Measurements from ENCODE around the gene CORO1A.
A peak's percentile ranks its signal among the peaks of the same experiment; 100 is the strongest.
"Not testable (repeated sequence)": the region's sequence is repeated elsewhere in the genome, so short reads cannot be mapped to it uniquely, and the experiment has no call there.

Gene CORO1A

DNA sequence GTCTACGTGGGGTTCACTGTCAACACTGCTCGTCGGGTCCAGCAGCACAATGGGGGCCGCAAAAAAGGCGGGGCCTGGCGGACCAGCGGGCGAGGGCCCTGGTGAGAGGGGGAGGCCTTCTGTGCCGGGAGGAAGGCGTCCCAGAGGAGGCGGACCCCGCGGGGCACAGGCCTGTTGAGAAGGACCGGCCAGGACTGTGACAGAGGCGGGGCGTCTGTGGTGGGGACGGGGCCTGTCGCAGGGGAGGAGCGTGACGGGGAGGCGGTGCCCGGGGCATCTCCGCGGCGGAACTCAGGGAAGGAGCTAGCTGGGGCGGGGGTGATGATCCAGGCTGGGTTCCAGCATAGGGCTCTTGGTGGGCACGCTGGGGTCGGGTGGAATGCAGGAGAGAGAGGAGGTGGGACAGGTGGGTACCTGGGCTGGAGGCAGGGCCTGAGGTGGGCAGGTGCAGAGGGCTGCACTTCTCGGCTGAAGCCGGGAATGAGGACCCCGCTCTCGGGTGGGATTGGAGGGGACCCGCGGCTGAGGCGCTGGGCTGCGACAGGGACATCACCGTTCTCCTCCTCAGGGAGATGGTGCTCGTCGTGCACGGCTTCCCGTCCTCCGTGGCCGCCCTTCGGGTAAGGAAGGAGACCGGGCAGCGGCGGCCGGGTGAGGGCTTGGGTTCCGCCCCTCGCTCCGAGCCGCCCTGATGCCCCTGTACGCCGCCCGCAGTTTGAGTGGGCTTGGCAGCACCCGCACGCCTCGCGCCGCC, 10.9 kb downstream of the CORO1A start:
- not testable (repeated sequence) for H3K27me3 ChIP-seq (ENCODE audit: insufficient read depth, low read depth, severe bottlenecking); H3K9me3 ChIP-seq (ENCODE audit: severe bottlenecking); H3K36me3 ChIP-seq; H3K27ac ChIP-seq; DNase-seq
- H3K4me3 ChIP-seq (ENCODE audit: low read depth, low read length): peak overlapping the region; percentile 38

DNA sequence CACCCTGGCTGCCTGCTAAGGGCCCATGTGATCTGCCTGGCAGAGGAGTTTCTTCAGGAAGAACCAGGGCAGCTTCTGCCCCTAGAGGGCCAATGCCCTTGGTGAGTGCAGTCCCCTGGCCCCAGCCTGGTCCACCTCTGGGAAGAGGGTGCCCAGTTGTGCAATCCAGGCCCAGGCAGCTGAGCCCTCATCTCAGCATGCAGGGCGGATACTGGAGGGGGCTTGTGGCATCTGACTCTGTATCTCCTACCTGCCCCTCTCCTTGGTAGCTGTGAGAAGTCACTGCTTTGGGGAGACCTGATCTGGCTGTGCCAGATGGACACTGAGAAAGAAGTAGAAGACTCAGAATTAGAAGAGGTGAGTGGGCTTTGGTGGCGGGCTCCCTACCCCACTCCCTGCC, 13.6 kb downstream of the CORO1A start:
- not testable (repeated sequence) for H3K36me3 ChIP-seq; DNase-seq; H3K27ac ChIP-seq; H3K27me3 ChIP-seq (ENCODE audit: insufficient read depth, low read depth, severe bottlenecking); H3K4me3 ChIP-seq (ENCODE audit: low read depth, low read length); H3K9me3 ChIP-seq (ENCODE audit: severe bottlenecking)

DNA sequence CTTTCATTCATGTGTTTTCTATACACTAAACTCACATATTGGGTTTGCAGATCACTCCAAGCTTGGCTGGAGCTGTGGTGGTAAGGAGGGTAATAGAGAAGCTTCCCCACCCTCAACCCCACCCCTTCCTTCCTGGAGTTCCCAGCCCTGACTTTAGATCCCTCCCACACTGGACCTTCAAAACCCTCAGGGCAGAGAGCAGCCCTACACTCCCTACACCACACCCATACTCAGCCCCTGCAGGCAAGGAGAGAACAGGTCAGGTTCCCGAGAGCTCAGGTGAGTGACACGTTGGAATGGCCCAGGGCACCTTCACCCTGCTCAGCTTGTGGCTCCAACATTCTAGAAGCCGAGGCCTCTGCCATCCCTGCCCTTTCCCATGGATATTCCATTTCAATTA, 15.6 kb downstream of the CORO1A start, which contains the start of gene SULT1A3:
SULT1A3 (plus strand) TSS at position 207 of the 400 bp plus-strand sequence. CDS start 1,474 bp downstream, outside the sequence.
- not testable (repeated sequence) for H3K4me3 ChIP-seq (ENCODE audit: low read depth, low read length); H3K9me3 ChIP-seq (ENCODE audit: severe bottlenecking); H3K27ac ChIP-seq; H3K27me3 ChIP-seq (ENCODE audit: insufficient read depth, low read depth, severe bottlenecking); DNase-seq; H3K36me3 ChIP-seq

DNA sequence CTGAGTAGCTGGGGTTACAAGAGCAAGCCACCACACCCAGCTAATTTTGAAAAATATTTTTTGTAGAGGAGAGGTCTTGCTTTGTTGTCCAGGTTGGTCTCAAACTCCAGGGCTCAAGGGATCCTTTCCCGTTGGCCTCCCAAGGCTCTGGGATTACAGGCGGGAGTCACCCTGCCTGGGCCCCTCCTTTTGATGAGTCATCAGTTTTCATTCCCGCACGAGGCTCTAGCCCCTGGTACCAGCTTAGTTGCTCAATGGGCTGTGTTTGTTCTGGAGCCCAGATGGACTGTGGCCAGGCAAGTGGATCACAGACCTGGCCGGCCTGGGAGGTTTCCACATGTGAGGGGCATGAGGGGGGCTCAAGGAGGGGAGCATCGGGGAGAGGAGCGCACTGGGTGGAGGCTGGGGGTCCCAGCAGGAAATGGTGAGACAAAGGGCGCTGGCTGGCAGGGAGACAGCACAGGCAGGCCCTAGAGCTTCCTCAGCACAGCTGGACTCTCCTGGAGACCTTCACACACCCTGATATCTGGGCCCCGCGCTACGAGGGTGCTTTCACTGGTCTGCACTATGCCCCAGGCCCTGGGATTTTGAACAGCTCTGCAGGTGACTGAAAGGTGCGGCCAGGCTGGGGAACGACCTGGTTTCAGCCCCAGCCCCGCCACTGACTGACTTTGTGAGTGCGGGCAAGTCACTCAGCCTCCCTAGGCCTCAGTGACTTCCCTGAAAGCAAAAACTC, 16.4 kb downstream of the CORO1A start:
- H3K4me3 ChIP-seq (ENCODE audit: low read depth, low read length); DNase-seq; H3K27me3 ChIP-seq (ENCODE audit: insufficient read depth, low read depth, severe bottlenecking); H3K36me3 ChIP-seq; H3K9me3 ChIP-seq (ENCODE audit: severe bottlenecking); H3K27ac ChIP-seq: not testable (repeated sequence)

DNA sequence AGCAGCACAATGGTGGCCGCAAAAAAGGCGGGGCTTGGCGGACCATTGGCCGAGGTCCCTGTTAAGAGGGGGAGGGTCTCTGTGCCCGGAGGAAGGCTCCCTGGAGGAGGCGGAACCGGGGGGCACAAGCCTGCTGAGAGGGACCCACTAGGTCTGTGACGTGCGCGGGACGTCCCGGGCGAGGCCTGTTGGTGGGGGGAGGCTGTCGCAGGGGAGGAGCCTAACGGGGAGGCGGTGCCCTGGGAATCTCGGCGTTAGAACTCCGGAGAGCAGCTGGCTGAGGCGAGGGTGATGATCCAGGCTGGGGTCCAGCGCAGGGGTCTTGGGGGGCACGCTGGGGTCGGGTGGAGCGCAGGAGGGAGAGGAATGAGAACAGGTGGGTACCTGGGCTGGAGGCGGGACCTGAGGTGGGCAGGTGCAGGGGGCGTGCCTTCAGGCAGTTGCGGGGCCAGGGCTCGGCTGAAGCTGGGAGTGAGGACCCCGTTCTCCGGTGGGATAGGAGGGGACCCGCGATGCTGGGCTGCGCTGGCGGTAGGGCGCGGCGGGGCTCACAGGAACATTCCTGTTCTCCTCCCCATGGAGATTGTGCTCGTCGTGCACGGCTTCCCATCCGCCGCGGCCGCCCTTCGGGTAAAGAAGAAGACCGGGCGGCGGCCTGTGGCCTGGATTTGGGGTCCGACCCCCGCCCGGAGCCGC, 22.3 kb downstream of the CORO1A start:
- H3K36me3 ChIP-seq; H3K27me3 ChIP-seq (ENCODE audit: insufficient read depth, low read depth, severe bottlenecking); H3K9me3 ChIP-seq (ENCODE audit: severe bottlenecking); H3K27ac ChIP-seq: not testable (repeated sequence)
- peak overlapping the region; percentile 31 for H3K4me3 ChIP-seq (ENCODE audit: low read depth, low read length)
- DNase-seq: peak; percentile 6

DNA sequence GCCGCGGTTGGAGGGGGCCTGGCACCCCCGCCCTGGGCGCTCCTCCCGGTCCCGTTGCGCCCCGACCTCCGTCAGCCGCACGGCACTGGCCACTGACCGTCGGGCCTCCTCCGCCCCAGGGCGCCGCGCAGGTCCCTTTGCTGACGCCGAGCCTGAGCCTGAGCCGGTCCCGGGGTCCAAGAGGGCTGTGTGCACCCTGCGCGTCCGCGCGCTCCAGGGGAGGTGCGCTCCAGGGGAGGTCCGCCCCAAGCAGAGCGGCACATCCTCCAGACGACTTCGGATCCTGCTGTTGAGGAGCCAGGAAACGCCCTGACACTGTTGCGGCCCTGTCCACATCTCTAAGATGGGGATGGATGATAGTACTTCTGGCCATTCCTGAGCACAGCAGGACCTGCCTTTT, 22.9 kb downstream of the CORO1A start:
- not testable (repeated sequence) for H3K9me3 ChIP-seq (ENCODE audit: severe bottlenecking); DNase-seq; H3K27me3 ChIP-seq (ENCODE audit: insufficient read depth, low read depth, severe bottlenecking); H3K36me3 ChIP-seq; H3K27ac ChIP-seq
- peak overlapping the region; percentile 31 for H3K4me3 ChIP-seq (ENCODE audit: low read depth, low read length)

DNA sequence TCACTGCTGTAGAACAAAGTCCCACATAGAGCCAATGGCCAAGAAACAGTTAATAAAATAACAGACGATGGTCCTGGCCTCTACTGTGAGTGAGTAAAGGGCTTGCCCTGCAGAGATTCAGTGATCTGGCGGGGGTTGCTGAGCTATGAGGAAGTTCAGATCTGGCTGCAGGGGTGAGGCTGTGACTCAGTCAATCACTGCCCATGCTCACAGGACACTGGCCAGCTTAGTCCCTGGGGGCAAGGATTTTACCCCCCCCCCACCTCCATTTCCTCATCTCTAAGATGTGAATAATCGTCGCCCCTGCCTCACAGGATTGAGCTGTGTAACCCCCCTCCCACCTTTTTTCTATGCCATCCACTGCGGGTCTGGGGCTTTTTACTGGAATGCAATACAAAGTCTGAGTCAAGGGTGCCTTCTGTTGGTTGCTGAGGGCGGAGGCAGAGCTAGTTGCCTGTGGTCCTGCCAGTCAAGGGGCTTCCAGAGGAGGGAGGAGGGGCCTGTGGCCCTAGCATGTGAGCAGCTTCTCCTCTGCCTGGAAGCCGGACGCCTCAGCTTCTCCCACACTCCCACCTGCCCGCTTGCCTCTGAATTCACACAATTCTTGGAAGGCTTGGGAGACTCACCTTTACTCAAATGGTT, 23.8 kb downstream of the CORO1A start:
- not testable (repeated sequence) for H3K27ac ChIP-seq; H3K36me3 ChIP-seq; H3K27me3 ChIP-seq (ENCODE audit: insufficient read depth, low read depth, severe bottlenecking); H3K4me3 ChIP-seq (ENCODE audit: low read depth, low read length); H3K9me3 ChIP-seq (ENCODE audit: severe bottlenecking)
- DNase-seq: peak; percentile 12

DNA sequence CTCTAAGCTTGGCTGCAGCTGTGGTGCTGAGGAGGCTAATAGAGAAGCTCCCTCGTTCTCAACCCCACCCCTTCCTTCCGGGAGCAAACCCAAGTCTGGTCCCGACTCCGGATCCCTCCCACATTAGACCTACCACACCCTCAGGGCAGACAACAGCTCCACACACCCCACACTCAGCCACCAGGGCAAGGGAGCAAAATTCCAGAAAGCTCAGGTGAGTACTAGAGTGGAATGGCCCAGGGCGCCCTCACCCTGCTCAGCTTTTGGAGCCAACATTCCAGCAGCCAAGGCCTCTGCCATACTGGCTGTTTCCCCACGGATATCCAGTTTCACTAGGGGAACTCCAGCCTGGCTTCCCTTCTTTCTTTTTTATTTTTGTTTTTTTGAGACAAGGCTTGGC, 25.6 kb downstream of the CORO1A start:
- H3K36me3 ChIP-seq; DNase-seq; H3K4me3 ChIP-seq (ENCODE audit: low read depth, low read length); H3K27ac ChIP-seq; H3K9me3 ChIP-seq (ENCODE audit: severe bottlenecking); H3K27me3 ChIP-seq (ENCODE audit: insufficient read depth, low read depth, severe bottlenecking): not testable (repeated sequence)

DNA sequence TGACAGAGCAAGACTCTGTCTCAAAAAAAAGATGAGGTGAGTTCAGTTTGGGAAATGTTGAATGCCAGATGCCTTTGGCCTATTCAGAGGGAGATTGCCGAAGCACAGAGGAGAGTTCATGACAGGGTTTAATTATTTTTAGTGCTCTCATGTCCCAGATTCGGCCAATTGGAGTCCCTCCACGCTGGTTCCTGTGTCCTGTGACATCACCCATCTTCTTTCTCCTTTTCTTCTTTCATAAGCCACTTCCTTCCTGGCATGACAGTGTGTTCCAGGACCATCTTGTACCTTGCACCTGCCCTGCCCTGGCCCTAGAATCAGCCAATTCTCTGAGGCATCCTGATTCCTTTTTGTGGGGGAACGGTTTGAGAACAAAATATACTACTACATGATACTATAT, 28.0 kb downstream of the CORO1A start:
- not testable (repeated sequence) for H3K9me3 ChIP-seq (ENCODE audit: severe bottlenecking); H3K27me3 ChIP-seq (ENCODE audit: insufficient read depth, low read depth, severe bottlenecking); H3K27ac ChIP-seq; H3K4me3 ChIP-seq (ENCODE audit: low read depth, low read length); DNase-seq; H3K36me3 ChIP-seq

DNA sequence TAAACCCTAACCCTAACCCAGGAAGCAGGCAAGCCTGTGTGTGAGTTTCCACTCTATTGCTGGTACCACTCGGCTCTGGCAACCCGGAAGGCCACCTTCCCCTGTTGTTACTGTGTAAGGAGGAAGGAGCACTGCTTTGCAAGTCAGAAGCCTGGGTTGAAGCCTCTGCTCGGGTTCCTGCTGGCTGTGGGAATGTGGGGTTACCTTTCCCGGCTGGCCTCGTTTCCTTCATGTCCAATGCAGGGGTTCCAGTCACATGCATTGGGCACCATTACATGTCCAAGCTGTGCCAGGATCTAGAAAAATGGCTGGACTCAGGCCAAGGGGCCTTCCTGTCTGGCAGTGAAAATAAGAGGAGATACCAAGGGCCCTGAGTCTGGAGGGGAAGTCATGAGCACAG, 33.7 kb downstream of the CORO1A start:
- not testable (repeated sequence) for H3K27ac ChIP-seq; H3K27me3 ChIP-seq (ENCODE audit: insufficient read depth, low read depth, severe bottlenecking); H3K36me3 ChIP-seq; H3K4me3 ChIP-seq (ENCODE audit: low read depth, low read length); H3K9me3 ChIP-seq (ENCODE audit: severe bottlenecking); DNase-seq

Measured in WERI-Rb-1 (cell line).